T-helper 1 cell treated with Interleukin-12 subunit alpha and Interleukin-12 subunit beta and Interleukin-4 antibody, amounts not matched to agents 30 μg/mL and 1 μg/mL, for 36 hours (primary cell): ENCODE data around the gene CLIP3.
A peak's percentile ranks its signal among the peaks of the same experiment; 100 is the strongest.

Experiments used
- H3K27ac Mint-ChIP-seq: one replicate; pipeline ENCODE4 v1.8.0; 2021; ENCODE audit warnings: mild to moderate bottlenecking, mixed read lengths
- H3K27me3 Mint-ChIP-seq: one replicate; pipeline ENCODE4 v1.8.0; 2021; ENCODE audit warnings: low read depth, mixed read lengths
- H3K36me3 Mint-ChIP-seq: one replicate; pipeline ENCODE4 v1.8.0; 2021; ENCODE audit warnings: low read depth, mixed read lengths
- H3K4me1 Mint-ChIP-seq: one replicate; pipeline ENCODE4 v1.8.0; 2021; ENCODE audit warnings: low read depth, mixed read lengths
- H3K4me3 Mint-ChIP-seq: one replicate; pipeline ENCODE4 v1.8.0; 2021; ENCODE audit warnings: mild to moderate bottlenecking, moderate library complexity, mixed read lengths
- H3K9me3 Mint-ChIP-seq: one replicate; pipeline ENCODE4 v1.8.0; 2021; ENCODE audit warnings: mixed read lengths

The CLIP3 gene

DNA sequence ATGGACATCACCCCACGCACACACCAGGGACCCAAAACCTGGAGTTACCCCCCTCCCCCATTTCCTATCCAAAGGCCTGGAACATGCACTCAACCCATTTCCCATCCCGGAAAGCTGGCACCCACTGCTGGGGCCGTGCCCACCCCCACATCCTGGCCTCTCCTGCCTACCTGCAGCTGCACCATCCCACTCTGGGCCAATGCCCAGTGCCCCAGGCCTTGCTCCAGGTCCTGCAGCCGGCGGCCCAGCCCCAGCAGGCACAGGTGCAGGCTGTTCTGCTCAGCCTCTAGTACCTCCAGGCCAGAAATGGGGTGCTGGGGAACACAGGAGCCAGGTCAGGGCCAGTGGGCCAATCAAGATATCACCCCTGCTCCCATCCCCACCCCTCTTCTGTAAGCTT, 25.7 kb downstream of the CLIP3 start:
- H3K27me3 Mint-ChIP-seq = no peaks in the 10 kb centered on the region
- H3K4me3 Mint-ChIP-seq = no peak overlapping the region
- H3K27ac Mint-ChIP-seq = no peak overlapping the region
- H3K4me1 Mint-ChIP-seq = peaks cover 14% of the 10 kb centered on the region
- no peaks in the 10 kb centered on the region for H3K9me3 Mint-ChIP-seq
- H3K36me3 Mint-ChIP-seq = peaks cover 10% of the 10 kb centered on the region

DNA sequence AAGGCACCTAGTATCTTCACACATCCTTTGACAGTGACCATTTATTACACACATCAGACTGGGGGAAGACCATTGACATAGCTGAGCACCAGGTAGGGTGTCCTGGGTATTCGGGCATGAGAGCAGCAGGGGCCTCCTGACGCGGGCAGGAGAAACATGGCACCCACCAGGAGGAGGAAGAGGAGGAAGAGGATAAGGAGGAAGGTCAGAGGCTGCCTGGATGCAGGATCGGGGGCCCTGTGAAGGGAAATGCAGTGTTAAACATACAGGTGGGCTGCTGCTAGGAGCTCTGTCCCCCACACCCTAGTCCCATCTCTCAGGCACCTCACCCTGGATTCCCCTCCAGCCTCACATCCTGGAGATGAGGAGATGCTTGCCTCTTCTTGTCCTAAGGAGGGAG, 29.4 kb downstream of the CLIP3 start:
- H3K27ac Mint-ChIP-seq = no peak overlapping the region
- H3K9me3 Mint-ChIP-seq = no peaks in the 10 kb centered on the region
- H3K27me3 Mint-ChIP-seq = no peaks in the 10 kb centered on the region
- peaks cover 6% of the 10 kb centered on the region for H3K4me1 Mint-ChIP-seq
- no peak overlapping the region for H3K4me3 Mint-ChIP-seq
- peaks cover 5% of the 10 kb centered on the region for H3K36me3 Mint-ChIP-seq

GRCh38 chr19:36001605-36002004, 31.1 kb downstream of the CLIP3 start:
- peaks cover 13% of the 10 kb centered on the region for H3K4me1 Mint-ChIP-seq
- H3K27ac Mint-ChIP-seq = no peak overlapping the region
- H3K27me3 Mint-ChIP-seq = no peaks in the 10 kb centered on the region
- no peak overlapping the region for H3K4me3 Mint-ChIP-seq
- no peaks in the 10 kb centered on the region for H3K9me3 Mint-ChIP-seq
- peaks cover 10% of the 10 kb centered on the region for H3K36me3 Mint-ChIP-seq

DNA sequence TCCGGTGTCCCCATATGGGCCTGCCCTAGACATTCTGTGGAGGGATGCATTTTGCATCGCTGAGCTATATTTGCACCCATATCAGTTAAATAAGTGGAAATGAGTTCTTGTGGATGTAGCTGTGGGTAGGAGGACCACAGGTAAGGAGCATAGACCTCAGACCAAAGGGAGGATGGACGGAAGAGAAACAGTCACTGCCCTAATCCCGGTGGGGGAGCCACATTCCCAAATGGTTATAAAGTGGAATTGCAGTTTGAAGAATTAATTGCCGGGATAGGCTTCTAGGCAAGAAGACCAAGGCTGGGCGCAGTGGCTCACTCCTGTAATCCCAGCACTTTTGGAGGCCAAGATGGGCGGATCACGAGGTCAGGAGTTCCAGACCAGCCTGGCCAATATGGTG, 35.9 kb downstream of the CLIP3 start:
- peak overlapping the region; percentile 87 for H3K4me3 Mint-ChIP-seq
- no peak overlapping the region for H3K27ac Mint-ChIP-seq
- H3K27me3 Mint-ChIP-seq = no peaks in the 10 kb centered on the region
- peaks cover 10% of the 10 kb centered on the region for H3K36me3 Mint-ChIP-seq
- peaks cover 21% of the 10 kb centered on the region for H3K4me1 Mint-ChIP-seq
- H3K9me3 Mint-ChIP-seq = no peaks in the 10 kb centered on the region

DNA sequence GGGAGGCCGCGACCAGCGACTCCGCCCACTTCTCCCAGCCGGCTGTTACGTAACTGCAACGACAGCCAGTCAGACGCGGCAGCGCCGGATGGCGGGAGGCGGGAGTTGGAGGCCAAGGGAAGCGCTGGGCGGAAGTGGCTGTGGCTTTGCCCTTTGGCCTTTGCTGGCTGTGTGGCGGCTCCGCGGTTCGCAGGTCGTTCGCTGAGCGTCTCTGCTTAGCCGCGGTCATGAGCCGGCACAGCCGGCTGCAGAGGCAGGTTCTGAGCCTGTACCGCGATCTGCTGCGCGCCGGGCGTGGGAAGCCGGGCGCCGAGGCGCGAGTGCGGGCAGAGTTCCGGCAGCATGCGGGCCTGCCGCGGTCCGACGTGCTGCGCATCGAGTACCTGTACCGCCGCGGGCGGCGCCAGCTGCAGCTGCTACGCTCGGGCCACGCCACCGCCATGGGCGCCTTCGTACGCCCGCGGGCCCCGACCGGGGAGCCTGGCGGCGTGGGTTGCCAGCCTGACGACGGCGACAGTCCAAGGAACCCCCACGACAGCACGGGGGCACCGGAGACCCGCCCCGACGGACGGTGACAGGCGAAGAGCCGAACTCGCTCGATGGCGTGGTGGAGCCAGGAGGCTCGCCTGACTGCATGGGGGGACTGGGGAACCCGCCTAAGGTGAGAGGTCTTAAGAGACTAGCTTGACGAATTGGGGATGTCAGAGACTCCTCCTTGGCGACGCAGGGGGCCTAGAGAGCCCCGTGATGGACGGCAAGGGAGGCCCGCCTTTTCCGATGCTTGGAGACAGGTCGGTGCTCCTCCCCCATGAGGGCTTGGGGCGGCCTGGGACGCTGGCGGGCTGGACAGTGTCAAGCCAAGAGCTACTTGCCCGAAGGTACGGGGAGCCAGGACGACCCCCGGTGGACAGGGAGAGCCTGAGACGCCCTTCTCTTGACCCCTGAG, 37.4 kb downstream of the CLIP3 start, which contains the start of gene SDHAF1:
SDHAF1 (plus strand) TSS at position 141 of the 946 bp plus-strand sequence; CDS start at position 228, 87 bp downstream.
- Mint-ChIP-seq H3K27me3 (no peaks in the 10 kb centered on the region), H3K27ac (peak within 1 kb of the TSS; percentile 96), H3K9me3 (no peaks in the 10 kb centered on the region), H3K36me3 (peaks cover 7% of the 10 kb centered on the region), H3K4me3 (peak within 1 kb of the TSS; percentile 96), H3K4me1 (peaks cover 20% of the 10 kb centered on the region)

- peak overlapping the region; percentile 65 for H3K4me3 Mint-ChIP-seq
- H3K27me3 Mint-ChIP-seq = no peaks in the 10 kb centered on the region
- peaks cover 7% of the 10 kb centered on the region for H3K36me3 Mint-ChIP-seq
- peak overlapping the region; percentile 57 for H3K27ac Mint-ChIP-seq
- H3K4me1 Mint-ChIP-seq = peaks cover 15% of the 10 kb centered on the region
- H3K9me3 Mint-ChIP-seq = no peaks in the 10 kb centered on the region
Measured at GRCh38 chr19:35993923-35994598, 38.6 kb downstream of the CLIP3 start.

DNA sequence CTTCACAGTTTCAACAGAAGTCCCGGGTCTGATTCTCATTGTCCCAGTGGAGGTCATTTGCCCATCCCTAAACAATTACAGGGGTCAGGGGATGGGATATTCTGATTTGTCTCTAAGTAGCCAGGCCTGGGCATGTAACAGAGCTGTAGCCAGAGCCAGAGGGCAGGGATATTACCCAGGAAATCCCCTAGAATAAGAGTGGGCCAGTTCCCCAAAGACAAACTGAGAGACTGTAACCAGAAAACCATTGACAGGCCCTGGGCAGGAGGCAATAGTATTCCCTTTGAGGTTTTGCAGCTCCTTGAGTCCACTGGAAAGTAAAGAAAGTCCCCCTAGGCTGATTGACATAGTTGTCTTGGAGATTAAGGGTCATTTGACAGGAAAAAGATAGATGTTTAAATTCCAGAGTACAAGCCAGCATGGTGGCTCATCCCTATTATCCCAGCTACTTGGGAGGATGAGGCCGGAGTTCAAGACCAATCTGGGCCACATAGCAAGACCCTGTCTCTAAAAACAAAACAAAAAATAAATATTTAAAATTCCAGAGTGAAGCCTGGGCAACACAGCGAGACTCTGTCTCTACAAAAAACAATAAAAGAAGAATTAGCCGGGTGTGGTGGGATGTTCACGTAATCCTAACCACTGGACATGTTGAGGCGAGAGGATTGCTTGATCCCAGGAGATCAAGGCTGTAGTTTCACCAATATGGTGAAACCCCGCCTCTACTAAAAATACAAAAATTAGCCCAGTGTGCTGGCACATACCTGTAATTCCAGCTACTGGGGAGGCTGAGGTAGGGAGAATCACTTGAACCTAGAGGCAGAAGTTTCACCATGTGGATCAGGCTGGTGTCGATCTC, 39.5 kb downstream of the CLIP3 start:
- no peaks in the 10 kb centered on the region for H3K9me3 Mint-ChIP-seq
- peak overlapping the region; percentile 9 for H3K27ac Mint-ChIP-seq
- H3K4me3 Mint-ChIP-seq = no peak overlapping the region
- peaks cover 15% of the 10 kb centered on the region for H3K4me1 Mint-ChIP-seq
- peaks cover 4% of the 10 kb centered on the region for H3K27me3 Mint-ChIP-seq
- peaks cover 7% of the 10 kb centered on the region for H3K36me3 Mint-ChIP-seq

GRCh38 chr19:35991731-35992450, 40.8 kb downstream of the CLIP3 start:
- Mint-ChIP-seq H3K36me3 (peaks cover 5% of the 10 kb centered on the region), H3K27me3 (peaks cover 13% of the 10 kb centered on the region), H3K4me1 (peaks cover 12% of the 10 kb centered on the region), H3K27ac (no peak overlapping the region), H3K4me3 (no peak overlapping the region), H3K9me3 (no peaks in the 10 kb centered on the region)

DNA sequence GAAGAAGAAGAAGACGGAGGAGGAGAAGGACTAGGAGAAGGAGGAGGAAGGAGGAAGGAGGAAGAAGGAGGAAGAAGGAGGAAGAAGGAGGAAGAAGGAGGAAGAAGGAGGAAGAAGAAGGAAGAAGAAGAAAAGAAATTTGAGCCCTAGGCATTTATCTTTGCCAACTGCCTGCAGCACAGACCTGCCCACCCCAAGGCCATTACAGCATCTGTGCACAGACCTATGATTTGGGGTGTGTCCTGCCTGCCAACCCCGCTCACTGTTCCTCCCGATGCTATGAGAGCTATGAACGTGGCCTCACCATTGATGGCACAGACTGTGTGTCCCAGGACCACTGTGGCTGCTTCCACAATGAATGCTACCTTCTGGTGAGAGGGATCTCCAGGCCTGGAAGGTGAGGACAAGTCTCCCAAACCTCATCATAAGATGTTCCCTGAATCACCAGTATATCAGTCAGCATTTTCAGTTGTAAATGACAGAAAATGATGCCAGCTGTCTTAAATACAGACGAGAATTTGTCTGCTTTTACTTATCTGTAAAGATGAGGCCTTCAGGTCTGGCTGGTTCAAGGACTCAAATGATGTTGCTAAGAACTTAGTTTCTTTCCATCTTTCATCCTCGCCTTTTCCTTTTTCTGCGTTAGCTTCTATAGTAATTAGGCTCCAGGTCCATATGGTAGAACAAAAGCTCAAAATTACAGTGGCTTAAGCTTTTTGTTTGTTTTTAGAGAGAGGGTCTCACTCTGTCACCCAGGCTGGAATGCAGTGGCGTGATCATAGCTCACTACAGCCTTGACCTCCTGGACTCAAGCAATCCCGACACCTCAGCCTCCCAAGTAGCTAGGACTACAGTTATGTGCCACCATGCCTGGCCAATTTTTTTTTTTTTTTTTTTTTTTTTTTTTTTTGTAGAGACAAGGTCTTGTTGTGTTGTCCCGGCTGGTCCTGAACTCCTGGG, 41.6 kb downstream of the CLIP3 start:
- no peak overlapping the region for H3K4me3 Mint-ChIP-seq
- peaks cover 7% of the 10 kb centered on the region for H3K4me1 Mint-ChIP-seq
- no peak overlapping the region for H3K27ac Mint-ChIP-seq
- no peaks in the 10 kb centered on the region for H3K36me3 Mint-ChIP-seq
- peaks cover 20% of the 10 kb centered on the region for H3K27me3 Mint-ChIP-seq
- H3K9me3 Mint-ChIP-seq = no peaks in the 10 kb centered on the region

- H3K9me3 Mint-ChIP-seq = no peaks in the 10 kb centered on the region
- peaks cover 7% of the 10 kb centered on the region for H3K4me1 Mint-ChIP-seq
- no peak overlapping the region for H3K4me3 Mint-ChIP-seq
- H3K27me3 Mint-ChIP-seq = peaks cover 29% of the 10 kb centered on the region
- no peak overlapping the region for H3K27ac Mint-ChIP-seq
- no peaks in the 10 kb centered on the region for H3K36me3 Mint-ChIP-seq
Measured at GRCh38 chr19:35990156-35990555, 42.5 kb downstream of the CLIP3 start.

- H3K4me1 Mint-ChIP-seq = peaks cover 3% of the 10 kb centered on the region
- peaks cover 40% of the 10 kb centered on the region for H3K27me3 Mint-ChIP-seq
- H3K36me3 Mint-ChIP-seq = no peaks in the 10 kb centered on the region
- H3K4me3 Mint-ChIP-seq = no peak overlapping the region
- no peaks in the 10 kb centered on the region for H3K9me3 Mint-ChIP-seq
- no peak overlapping the region for H3K27ac Mint-ChIP-seq
Measured at GRCh38 chr19:35988824-35989223, 43.8 kb downstream of the CLIP3 start.

GRCh38 chr19:35987571-35987896, 45.1 kb downstream of the CLIP3 start:
- no peak overlapping the region for H3K27ac Mint-ChIP-seq
- H3K4me3 Mint-ChIP-seq = peak overlapping the region; percentile 14
- H3K27me3 Mint-ChIP-seq = peaks cover 44% of the 10 kb centered on the region
- peaks cover 3% of the 10 kb centered on the region for H3K4me1 Mint-ChIP-seq
- no peaks in the 10 kb centered on the region for H3K9me3 Mint-ChIP-seq
- H3K36me3 Mint-ChIP-seq = no peaks in the 10 kb centered on the region
